ENCODE measurements around the gene RMC1. TPM values are rescaled to one million over a fixed set of nuclear protein-coding genes. Genes with fewer than 3 reads are reported as not detected.
"Not testable (repeated sequence)": the region's sequence is repeated elsewhere in the genome, so short reads cannot be mapped to it uniquely, and the experiment has no call there.

Gene RMC1
- total RNA-seq, 1 donor, result 22.7 TPM

DNA sequence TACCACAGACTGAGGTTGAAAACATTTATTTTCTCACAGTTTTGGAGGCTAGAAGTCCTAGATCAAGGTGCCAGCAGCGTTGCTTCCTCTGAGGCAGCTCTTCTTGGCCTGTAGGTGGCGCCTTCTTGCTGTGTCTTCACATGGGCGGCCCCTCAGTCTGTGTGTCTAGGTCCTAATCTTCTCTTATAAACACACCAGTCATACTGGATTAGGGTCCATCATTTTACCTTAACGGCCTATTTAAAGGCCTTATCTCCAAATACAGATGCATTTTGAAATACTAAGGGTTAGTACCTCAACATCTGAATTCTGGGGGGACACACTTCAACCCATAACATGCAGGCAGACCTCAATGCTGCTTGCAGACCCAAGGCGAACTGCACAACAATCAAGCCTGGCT lies 4.4 kb upstream of the RMC1 start:
- TF ChIP-seq, protein P1, sequence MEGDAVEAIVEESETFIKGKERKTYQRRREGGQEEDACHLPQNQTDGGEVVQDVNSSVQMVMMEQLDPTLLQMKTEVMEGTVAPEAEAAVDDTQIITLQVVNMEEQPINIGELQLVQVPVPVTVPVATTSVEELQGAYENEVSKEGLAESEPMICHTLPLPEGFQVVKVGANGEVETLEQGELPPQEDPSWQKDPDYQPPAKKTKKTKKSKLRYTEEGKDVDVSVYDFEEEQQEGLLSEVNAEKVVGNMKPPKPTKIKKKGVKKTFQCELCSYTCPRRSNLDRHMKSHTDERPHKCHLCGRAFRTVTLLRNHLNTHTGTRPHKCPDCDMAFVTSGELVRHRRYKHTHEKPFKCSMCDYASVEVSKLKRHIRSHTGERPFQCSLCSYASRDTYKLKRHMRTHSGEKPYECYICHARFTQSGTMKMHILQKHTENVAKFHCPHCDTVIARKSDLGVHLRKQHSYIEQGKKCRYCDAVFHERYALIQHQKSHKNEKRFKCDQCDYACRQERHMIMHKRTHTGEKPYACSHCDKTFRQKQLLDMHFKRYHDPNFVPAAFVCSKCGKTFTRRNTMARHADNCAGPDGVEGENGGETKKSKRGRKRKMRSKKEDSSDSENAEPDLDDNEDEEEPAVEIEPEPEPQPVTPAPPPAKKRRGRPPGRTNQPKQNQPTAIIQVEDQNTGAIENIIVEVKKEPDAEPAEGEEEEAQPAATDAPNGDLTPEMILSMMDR (IDR thresholded peaks at IDR 0.05; ENCODE audit: insufficient read depth, low read length), result peak; percentile 88
- DNase-seq (ENCODE audit: low read depth), result peak; percentile 74
- H3K4me3 ChIP-seq (ENCODE audit: low read depth, low read length), result no peak overlapping the region

DNA sequence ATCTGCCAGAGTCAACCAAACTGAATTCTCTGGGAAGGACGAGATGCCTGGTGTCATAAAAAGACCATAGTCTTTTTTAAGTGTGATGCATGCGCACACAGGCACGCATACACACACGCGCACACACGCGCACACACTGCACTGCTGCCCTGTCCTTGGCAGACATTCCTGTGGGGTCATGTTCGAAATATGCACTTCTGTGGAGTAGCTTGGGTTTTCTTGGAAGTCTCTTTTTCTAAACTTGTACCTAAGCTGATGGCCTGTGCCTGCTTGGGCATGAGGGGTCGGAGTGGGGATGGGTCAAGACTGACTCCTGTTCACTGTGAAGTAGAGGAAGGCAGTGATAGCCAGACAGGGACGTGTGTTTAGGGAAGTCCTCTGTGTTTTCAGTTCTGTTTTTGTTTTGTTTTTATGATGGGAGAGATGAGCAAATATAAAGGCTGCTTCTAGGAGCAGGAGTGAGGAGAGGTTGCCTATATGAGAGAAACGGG lies 4.0 kb upstream of the RMC1 start:
- H3K4me3 ChIP-seq (ENCODE audit: low read depth, low read length), result no peak overlapping the region
- TF ChIP-seq, protein P1 (IDR thresholded peaks at IDR 0.05; ENCODE audit: insufficient read depth, low read length), result no peak
- peak; percentile 80 for DNase-seq (ENCODE audit: low read depth)

DNA sequence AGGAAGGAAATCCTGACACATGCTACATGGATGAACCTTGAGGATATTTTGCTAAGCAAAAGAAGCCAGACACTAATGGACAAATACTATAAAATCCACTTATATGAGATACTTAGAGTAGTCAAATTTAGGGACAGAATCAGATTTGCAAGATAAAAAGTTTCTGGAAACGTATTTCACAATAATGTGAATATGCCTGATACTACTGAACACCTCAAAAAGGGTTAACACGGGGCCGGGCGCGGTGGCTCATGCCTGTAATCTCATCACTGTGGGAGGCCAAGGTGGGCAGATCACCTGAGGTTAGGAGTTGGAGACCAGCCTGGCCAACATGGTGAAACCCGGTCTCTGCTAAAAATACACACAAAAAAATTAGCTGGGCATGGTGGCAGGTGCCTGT lies 1.7 kb upstream of the RMC1 start:
- TF ChIP-seq, protein P1 (IDR thresholded peaks at IDR 0.05; ENCODE audit: insufficient read depth, low read length), result no peak
- DNase-seq (ENCODE audit: low read depth), result no peak
- no peak overlapping the region for H3K4me3 ChIP-seq (ENCODE audit: low read depth, low read length)

DNA sequence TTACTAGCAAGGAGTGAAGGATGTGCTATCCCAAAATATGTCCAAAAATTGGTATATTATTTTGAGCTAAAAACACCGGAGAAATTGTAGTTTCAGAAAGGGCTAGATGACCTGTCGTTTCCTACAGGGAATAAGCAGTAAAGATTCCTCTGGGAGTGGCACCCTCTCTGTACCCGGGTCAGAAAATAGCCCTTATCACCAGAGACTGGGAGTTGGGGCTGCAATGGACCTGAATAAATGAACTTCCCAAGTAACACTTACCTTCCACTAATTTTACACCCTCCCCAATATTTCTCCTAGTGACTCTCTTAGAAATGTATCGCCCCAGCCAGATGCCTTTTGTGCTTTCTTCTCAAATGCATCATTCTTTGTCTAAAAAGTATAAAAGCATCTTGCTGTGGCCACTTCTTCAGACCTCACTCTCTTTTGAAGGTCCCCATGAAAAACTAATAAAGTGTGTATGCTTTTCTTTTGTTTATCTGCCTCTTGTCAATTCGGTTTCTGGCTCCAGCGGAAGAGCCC lies 734 bp upstream of the RMC1 start:
- TF ChIP-seq, protein P1 (IDR thresholded peaks at IDR 0.05; ENCODE audit: insufficient read depth, low read length), result no peak
- H3K4me3 ChIP-seq (ENCODE audit: low read depth, low read length), result peak overlapping the region; percentile 80
- DNase-seq (ENCODE audit: low read depth), result no peak

DNA sequence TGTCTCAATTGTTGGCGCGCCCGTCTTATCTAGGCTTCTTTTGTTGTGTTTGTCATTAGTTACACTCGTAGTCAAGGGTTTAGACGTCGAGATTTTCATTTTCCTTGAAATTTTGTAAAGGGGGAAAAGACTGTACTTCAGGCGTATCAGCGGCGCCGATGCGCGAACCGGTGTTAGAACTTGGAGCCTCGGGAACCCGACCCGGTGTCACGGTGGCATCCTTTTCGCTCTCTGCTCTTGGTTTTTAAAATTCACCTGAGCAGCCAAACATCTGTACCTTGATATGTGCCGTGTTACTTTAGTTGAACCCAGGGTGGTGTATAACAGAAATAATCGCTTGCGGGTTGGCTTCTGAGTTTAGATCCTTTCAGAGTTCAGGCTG lies 643 bp downstream of the RMC1 start:
- peak overlapping the region; percentile 85 for H3K4me3 ChIP-seq (ENCODE audit: low read depth, low read length)
- TF ChIP-seq, protein P1 (IDR thresholded peaks at IDR 0.05; ENCODE audit: insufficient read depth, low read length), result no peak
- no peak for DNase-seq (ENCODE audit: low read depth)

DNA sequence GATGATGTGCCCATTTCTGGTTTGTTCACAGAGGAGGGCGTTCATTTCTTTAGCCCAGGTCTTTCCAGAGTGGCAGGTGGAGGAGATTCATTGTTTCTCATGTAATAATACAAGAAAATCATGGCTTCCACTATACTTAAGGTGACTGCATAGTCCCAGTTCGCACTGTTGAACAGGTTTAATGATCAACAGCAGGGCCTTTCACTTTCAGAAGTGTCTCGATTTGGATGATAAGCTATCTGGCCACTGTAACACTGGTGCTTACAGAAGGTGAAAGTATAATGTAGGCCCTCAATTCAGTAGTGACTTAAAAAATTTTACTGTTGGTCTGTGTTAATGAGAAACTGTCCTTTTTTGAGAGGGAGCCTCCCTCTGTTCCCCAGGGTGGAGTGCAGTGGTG lies 1.4 kb downstream of the RMC1 start:
- no peak for DNase-seq (ENCODE audit: low read depth)
- H3K4me3 ChIP-seq (ENCODE audit: low read depth, low read length), result peak overlapping the region; percentile 85
- TF ChIP-seq, protein P1 (IDR thresholded peaks at IDR 0.05; ENCODE audit: insufficient read depth, low read length), result no peak

DNA sequence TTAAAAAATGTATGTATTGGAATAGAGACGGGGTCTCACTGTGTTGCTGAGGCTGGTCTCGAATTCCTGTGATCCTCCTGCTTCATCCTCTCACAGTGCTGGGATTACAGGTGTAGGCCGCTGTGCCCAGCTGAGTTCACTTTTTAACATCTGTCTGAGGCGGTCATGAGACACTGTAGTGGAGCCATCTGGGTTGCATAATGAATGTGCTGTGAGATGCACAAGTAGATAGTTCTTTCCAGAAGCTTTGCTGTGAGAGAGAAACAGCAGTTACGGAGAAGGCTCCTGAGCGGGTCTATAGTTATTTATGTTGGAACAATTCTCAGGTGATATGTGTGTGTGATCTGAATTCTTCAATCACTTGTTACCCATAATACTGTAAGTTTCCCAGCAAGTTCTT lies 3.1 kb downstream of the RMC1 start:
- DNase-seq (ENCODE audit: low read depth), result no peak
- TF ChIP-seq, protein P1 (IDR thresholded peaks at IDR 0.05; ENCODE audit: insufficient read depth, low read length), result no peak
- no peak overlapping the region for H3K4me3 ChIP-seq (ENCODE audit: low read depth, low read length)

DNA sequence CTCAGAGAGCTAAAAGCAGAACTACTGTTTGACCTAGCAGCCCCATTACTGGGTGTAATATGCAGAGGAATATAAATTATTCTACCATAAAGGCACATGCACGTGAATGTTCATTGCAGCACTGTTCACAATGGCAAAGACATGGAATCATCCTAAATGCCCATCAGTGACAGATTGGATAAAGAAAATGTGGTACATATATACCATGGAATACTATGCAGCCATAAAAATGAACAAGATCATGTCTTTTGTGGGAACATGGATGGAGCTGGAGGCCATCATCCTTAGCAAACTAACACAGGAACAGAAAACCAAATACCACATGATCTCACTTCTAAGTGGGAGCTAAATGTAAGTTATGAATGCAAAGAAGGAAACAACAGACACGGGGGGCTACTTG lies 7.6 kb downstream of the RMC1 start:
- DNase-seq (ENCODE audit: low read depth); H3K4me3 ChIP-seq (ENCODE audit: low read depth, low read length): not testable (repeated sequence)

DNA sequence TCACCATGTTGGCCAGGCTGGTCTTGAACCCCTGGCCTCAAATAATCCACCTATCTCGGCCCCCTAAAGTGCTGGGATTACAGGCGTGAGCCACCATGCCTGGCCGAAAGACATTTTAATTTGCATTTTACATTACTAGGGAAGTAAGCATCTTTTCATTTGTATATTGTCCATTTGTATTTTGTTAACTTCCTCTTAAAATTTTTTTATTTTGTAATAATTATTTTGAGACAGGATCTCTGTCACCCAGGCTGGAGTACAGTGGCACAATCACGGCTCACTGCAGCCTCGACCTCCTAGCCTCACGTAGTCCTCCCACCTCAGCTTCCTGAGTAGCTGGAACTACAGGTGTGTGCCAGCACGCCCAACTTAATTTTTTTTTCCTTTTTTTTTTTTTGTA lies 8.9 kb downstream of the RMC1 start:
- not testable (repeated sequence) for H3K4me3 ChIP-seq (ENCODE audit: low read depth, low read length); DNase-seq (ENCODE audit: low read depth)

All from fibroblast of the aortic adventitia (primary cell).